ENCODE results near the gene S100Z.
"Not testable (repeated sequence)": the region's sequence is repeated elsewhere in the genome, so short reads cannot be mapped to it uniquely, and the experiment has no call there.

GRCh38 chr5:76945238-76945637 is 95.4 kb downstream of the S100Z start:
- not testable (repeated sequence) for TF ChIP-seq NR3C1 (CRISPR knock-in tag; conservative IDR thresholded peaks at IDR 0.05; ENCODE audit: low read depth); ATF1 (CRISPR knock-in tag; IDR thresholded peaks at IDR 0.05); CTCF (IDR thresholded peaks at IDR 0.05); ATF3 (CRISPR knock-in tag; conservative IDR thresholded peaks at IDR 0.05); IRF2 (CRISPR knock-in tag; IDR thresholded peaks at IDR 0.05; ENCODE audit: borderline replicate concordance, low read depth); TEAD4 (CRISPR knock-in tag; IDR thresholded peaks at IDR 0.05); E2F4 (CRISPR knock-in tag; IDR thresholded peaks at IDR 0.05; ENCODE audit: borderline replicate concordance, low read depth)
